Endothelial cell of umbilical vein (primary cell): ENCODE data around the gene SMIM10L1. TPM values are rescaled to one million over a fixed set of nuclear protein-coding genes. Genes with fewer than 3 reads are reported as not detected.

Experiments
- BruUV-seq: library from RNA; stranded (reverse); fragments of 400-500 nt; replicated peaks from 2 replicates; lab custom pipeline; 2021; lab: Mats Ljungman, UMichigan
- CTCF ChIA-PET: fragments of 300-600, 350-600 bp; sonication (Branson Sonifier 250); formaldehyde crosslinking; loops from one replicate; lab custom pipeline; 2021; ENCODE audit warnings: antibody characterized with exemption, inconsistent platforms; lab: Charles Lee
- POLR2A ChIA-PET: fragments of 300-600, 350-600 bp; sonication (Branson Sonifier 250); formaldehyde crosslinking; loops from one replicate; lab custom pipeline; 2021; ENCODE audit warnings: antibody characterized with exemption, inconsistent platforms; lab: Charles Lee
- DNase-seq: peaks from one replicate; pipeline ENCODE4 v3.0.0-alpha.2; 2011; ENCODE audit warnings: low read depth, low spot score
- FAIRE-seq: peaks from 2 replicates; lab custom pipeline; 2011; peaks lifted over from hg19 to GRCh38; lab: Jason Lieb, UNC
- H2AFZ ChIP-seq: 2 replicates; pipeline ENCODE4 v1.6.0; 2012; ENCODE audit warnings: low read depth, low read length, control low read depth, inconsistent platforms
- H3K27ac ChIP-seq: 2 replicates; pipeline ENCODE4 v1.5.1; 2011; ENCODE audit warnings: low read depth, mild to moderate bottlenecking, control low read depth, low read length, moderate library complexity; ENCODE audit not compliant: insufficient read depth
- H3K27me3 ChIP-seq, 2 experiments: 2 replicates each; pipeline versions ENCODE4 v1.6.0 to v1.6.1; 2011; ENCODE audit warnings: low read length in 2 of 2, mixed read lengths in 1 of 2; ENCODE audit not compliant: control insufficient read depth in 2 of 2, insufficient read depth in 2 of 2
- H3K36me3 ChIP-seq, 2 experiments: 2 replicates in 1 of 2; 3 replicates in 1 of 2; pipeline ENCODE4 v1.5.1; 2011; ENCODE audit warnings: low read length in 2 of 2, mild to moderate bottlenecking in 1 of 2, moderate library complexity in 1 of 2; ENCODE audit not compliant: control insufficient read depth in 2 of 2, insufficient read depth in 2 of 2; ENCODE audit errors: extremely low read depth in 1 of 2
- H3K4me1 ChIP-seq: 3 replicates; pipeline ENCODE4 v1.5.1; 2011; ENCODE audit warnings: mild to moderate bottlenecking, low read length; ENCODE audit not compliant: control insufficient read depth, insufficient read depth; ENCODE audit errors: extremely low read depth
- H3K4me2 ChIP-seq: 2 replicates; pipeline ENCODE4 v1.6.1; 2011; ENCODE audit warnings: low read length, control low read depth, mixed read lengths; ENCODE audit not compliant: insufficient read depth
- H3K4me3 ChIP-seq, 3 experiments: fragments of 200-600 bp in 1 of 3; sonication (generic), shearing (Covaris generic) in 1 of 3; replicated peaks in 1 of 3; 2 replicates each; pipeline ENCODE4 v1.5.1; 2011 to 2016; ENCODE audit warnings: control low read depth in 3 of 3, low read length in 3 of 3, mild to moderate bottlenecking in 2 of 3, inconsistent platforms in 1 of 3, low read depth in 1 of 3, moderate library complexity in 1 of 3; ENCODE audit not compliant: insufficient read depth in 1 of 3
- H3K79me2 ChIP-seq: 2 replicates; pipeline ENCODE4 v1.6.0; 2012; ENCODE audit warnings: low read length, inconsistent platforms; ENCODE audit not compliant: control insufficient read depth, insufficient read depth
- H3K9ac ChIP-seq: replicated peaks from 2 replicates; pipeline ENCODE3; 2011; ENCODE audit warnings: low read length, control low read depth; ENCODE audit not compliant: insufficient read depth; ENCODE audit errors: extremely low read depth
- H3K9me1 ChIP-seq: replicated peaks from 3 replicates; pipeline ENCODE4 v1.6.0; 2011; ENCODE audit warnings: mild to moderate bottlenecking, low read length; ENCODE audit not compliant: control insufficient read depth, insufficient read depth; ENCODE audit errors: extremely low read depth
- H3K9me3 ChIP-seq: replicated peaks from 2 replicates; pipeline ENCODE4 v1.5.1; 2012; ENCODE audit warnings: low read length, inconsistent platforms; ENCODE audit not compliant: control insufficient read depth, insufficient read depth
- H4K20me1 ChIP-seq: replicated peaks from 2 replicates; pipeline ENCODE3; 2011; ENCODE audit warnings: mild to moderate bottlenecking, low read length; ENCODE audit not compliant: control insufficient read depth, insufficient read depth; ENCODE audit errors: extremely low read depth
- CTCF ChIP-seq, 2 donors: IDR thresholded peaks; 1 replicate in 1 of 2; 2 replicates in 1 of 2; pipeline ENCODE4 v1.5.1; 2011; ENCODE audit warnings: low read length in 2 of 2, mild to moderate bottlenecking in 2 of 2, moderate library complexity in 2 of 2, control low read depth in 1 of 2, inconsistent platforms in 1 of 2, low read depth in 1 of 2; ENCODE audit not compliant: insufficient read depth in 1 of 2; ENCODE audit errors: extremely low read depth in 1 of 2
- EZH2 ChIP-seq: IDR thresholded peaks from 2 replicates; pipeline ENCODE4 v1.6.1; 2012; ENCODE audit warnings: borderline replicate concordance, low read depth, mild to moderate bottlenecking, moderate library complexity, low read length, inconsistent platforms; ENCODE audit not compliant: severe bottlenecking
- FOS ChIP-seq: IDR thresholded peaks from 2 replicates; pipeline ENCODE4 v1.6.1; 2011; ENCODE audit warnings: mild to moderate bottlenecking, low read length, moderate library complexity, borderline replicate concordance; ENCODE audit not compliant: insufficient read depth
- GATA2 ChIP-seq: IDR thresholded peaks from 2 replicates; pipeline ENCODE4 v1.7.0; 2011; ENCODE audit warnings: low read depth, mild to moderate bottlenecking, moderate library complexity, mixed read lengths, low read length; ENCODE audit not compliant: insufficient read length, insufficient read depth
- JUN ChIP-seq: IDR thresholded peaks from 2 replicates; pipeline ENCODE4 v1.6.1; 2011; ENCODE audit warnings: borderline replicate concordance, low read depth; ENCODE audit not compliant: insufficient read length, insufficient read depth
- MAX ChIP-seq: IDR thresholded peaks from 2 replicates; pipeline ENCODE4 v1.6.1; 2011; ENCODE audit not compliant: insufficient read depth, insufficient read length
- MYC ChIP-seq: IDR thresholded peaks from one replicate; pipeline ENCODE4 v1.6.1; 2011; ENCODE audit warnings: mild to moderate bottlenecking, low read depth, low read length
- POLR2A ChIP-seq: IDR thresholded peaks from 2 replicates; pipeline ENCODE4 v1.6.1; 2012; ENCODE audit warnings: low read depth, mild to moderate bottlenecking, control low read depth, low read length
- POLR2AphosphoS5 ChIP-seq: IDR thresholded peaks from 2 replicates; pipeline ENCODE4 v1.6.1; 2012; ENCODE audit warnings: low read depth, mild to moderate bottlenecking, control low read depth, low read length, moderate library complexity; ENCODE audit not compliant: insufficient read depth
- dilution Hi-C: fragments of 300-500 bp; cut with MboI; formaldehyde crosslinking; loops from one replicate; pipeline ENCODE4 v1.15.0; 2019; ENCODE audit warnings: low sequenced_read_pairs; ENCODE audit not compliant: extremely low pct_ligation_motif_present
- intact Hi-C: fragments of 100-400 bp; cut with micrococcal nuclease; formaldehyde crosslinking; loops from one replicate; pipeline ENCODE4 v1.10.0; 2022
- polyA plus RNA-seq, 4 experiments: library from polyadenylated mRNA; depleted of rRNA in 3 of 4; stranded (reverse) in 3 of 4; unstranded in 1 of 4; fragments of >200 nt; gene quantifications; 2 replicates each; pipeline versions ENCODE4 v1.2.1 to v1.2.3, GENCODE V29; 2011 to 2012; ENCODE audit warnings: missing spikeins in 1 of 4
- total RNA-seq: library from RNA; stranded (reverse); gene quantifications from 2 replicates; pipeline ENCODE4 v1.2.3, GENCODE V29; 2021

SMIM10L1 gene
- total and polyA plus RNA-seq, 2 donors (not counting 3 experiments of a cell fraction or from before 2014, with no cell fraction given): 5.1 to 10.8 TPM

DNA sequence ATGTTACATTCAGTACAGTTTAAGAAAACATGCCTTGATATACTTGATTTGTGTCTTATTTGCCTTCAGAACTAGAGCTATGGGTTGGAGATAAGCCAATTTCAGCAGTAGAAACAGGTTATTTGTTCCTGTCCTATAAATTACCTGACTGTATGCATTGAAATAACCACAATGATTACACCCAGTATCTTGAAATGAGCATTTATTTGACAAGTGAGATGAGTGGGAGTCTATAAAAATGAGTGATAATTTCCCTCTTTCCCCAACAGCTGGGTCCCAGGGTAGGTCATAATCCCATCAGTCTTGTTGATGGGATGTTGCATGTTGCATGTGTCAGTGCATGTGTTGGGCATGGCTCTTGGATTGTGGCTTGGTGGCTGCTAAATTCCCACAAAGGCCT is 12.0 kb downstream of the SMIM10L1 start:
- H3K4me3 ChIP-seq: no peak overlapping the region
- no peak overlapping the region for H3K9ac ChIP-seq
- no peaks in the 10 kb centered on the region for H3K9me1 ChIP-seq
- no peaks in the 10 kb centered on the region for H3K27me3 ChIP-seq
- FAIRE-seq (no peak), DNase-seq (no peak)
- H3K79me2 ChIP-seq: no peaks in the 10 kb centered on the region
- POLR2A ChIA-PET: no interaction called here
- intact Hi-C loops: no loop called here
- no peak overlapping the region for H3K4me2 ChIP-seq
- no peaks in the 10 kb centered on the region for H4K20me1 ChIP-seq
- no peak overlapping the region for H3K27ac ChIP-seq
- dilution Hi-C loops: no loop called here
- no peak overlapping the region for H2AFZ ChIP-seq
- no peaks in the 10 kb centered on the region for H3K9me3 ChIP-seq
- CTCF ChIA-PET: no interaction called here
- H3K36me3 ChIP-seq: no peaks in the 10 kb centered on the region
- TF ChIP-seq FOS: no peak
- TF ChIP-seq EZH2: no peak
- no peak for TF ChIP-seq JUN
- TF ChIP-seq MAX: no peak
- no peak for TF ChIP-seq MYC
- no peak for TF ChIP-seq GATA2
- no peak for TF ChIP-seq POLR2A
- TF ChIP-seq CTCF (IDR thresholded peaks at IDR 0.05; ENCODE audit: extremely low read depth in 1 of 2, insufficient read depth in 1 of 2, low read depth in 1 of 2, low read length in 2 of 2): no peak
- no peak for TF ChIP-seq POLR2AphosphoS5
- no TSS peak for BruUV-seq
- H3K4me1 ChIP-seq: no peaks in the 10 kb centered on the region
